HCT116 (cell line): ENCODE results near the gene SIAE.

ENCODE experiments used
- EGR1 ChIP-seq: IDR thresholded peaks from 2 replicates; pipeline ENCODE4 v1.6.1; 2012; ENCODE audit warnings: low read depth
- ELF1 ChIP-seq: IDR thresholded peaks from 2 replicates; pipeline ENCODE4 v1.6.1; 2012; ENCODE audit warnings: low read depth, borderline replicate concordance
- FOSL1 ChIP-seq: IDR thresholded peaks from 2 replicates; pipeline ENCODE4 v1.6.1; 2012; ENCODE audit warnings: low read depth
- TF ChIP-seq, protein P1 (sequence below), 3 experiments: fragments of 200-600 bp in 1 of 3; sonication (generic) in 1 of 3; IDR thresholded peaks in 2 of 3; conservative IDR thresholded peaks in 1 of 3; 2 replicates each; pipeline ENCODE4 v1.5.1; 2012 to 2017; ENCODE audit warnings: low read depth in 2 of 3, low read length in 2 of 3, antibody characterized with exemption in 1 of 3, borderline replicate concordance in 1 of 3, control low read depth in 1 of 3, mild to moderate bottlenecking in 1 of 3, mixed read lengths in 1 of 3, mixed run types in 1 of 3, moderate library complexity in 1 of 3; ENCODE audit not compliant: insufficient read depth in 1 of 3
- TF ChIP-seq, protein P2 (sequence below): IDR thresholded peaks from 2 replicates; pipeline ENCODE4 v1.6.1; 2011; ENCODE audit warnings: mild to moderate bottlenecking, low read length, moderate library complexity; ENCODE audit not compliant: insufficient replicate concordance; ENCODE audit errors: extremely low read depth

DNA sequence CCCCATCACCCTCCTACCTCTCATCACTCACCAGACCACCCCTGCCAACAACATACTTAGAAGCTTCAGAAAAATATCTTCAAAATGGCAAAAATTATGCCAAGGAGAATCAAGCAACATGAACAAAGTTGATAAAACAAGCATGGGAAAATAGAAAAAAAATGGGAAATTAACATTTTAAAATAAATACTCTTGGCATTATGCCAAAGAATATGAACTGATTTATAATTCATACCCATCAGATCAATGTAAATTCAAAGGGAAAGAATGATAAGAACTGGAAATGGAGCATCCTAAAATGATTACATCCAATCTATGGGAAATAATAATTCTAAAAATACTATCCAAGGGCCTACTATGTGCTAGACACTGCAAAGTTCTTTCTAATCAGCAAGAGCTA, 12.0 kb downstream of the SIAE start:
- no peak for TF ChIP-seq EGR1
- TF ChIP-seq, protein P1, sequence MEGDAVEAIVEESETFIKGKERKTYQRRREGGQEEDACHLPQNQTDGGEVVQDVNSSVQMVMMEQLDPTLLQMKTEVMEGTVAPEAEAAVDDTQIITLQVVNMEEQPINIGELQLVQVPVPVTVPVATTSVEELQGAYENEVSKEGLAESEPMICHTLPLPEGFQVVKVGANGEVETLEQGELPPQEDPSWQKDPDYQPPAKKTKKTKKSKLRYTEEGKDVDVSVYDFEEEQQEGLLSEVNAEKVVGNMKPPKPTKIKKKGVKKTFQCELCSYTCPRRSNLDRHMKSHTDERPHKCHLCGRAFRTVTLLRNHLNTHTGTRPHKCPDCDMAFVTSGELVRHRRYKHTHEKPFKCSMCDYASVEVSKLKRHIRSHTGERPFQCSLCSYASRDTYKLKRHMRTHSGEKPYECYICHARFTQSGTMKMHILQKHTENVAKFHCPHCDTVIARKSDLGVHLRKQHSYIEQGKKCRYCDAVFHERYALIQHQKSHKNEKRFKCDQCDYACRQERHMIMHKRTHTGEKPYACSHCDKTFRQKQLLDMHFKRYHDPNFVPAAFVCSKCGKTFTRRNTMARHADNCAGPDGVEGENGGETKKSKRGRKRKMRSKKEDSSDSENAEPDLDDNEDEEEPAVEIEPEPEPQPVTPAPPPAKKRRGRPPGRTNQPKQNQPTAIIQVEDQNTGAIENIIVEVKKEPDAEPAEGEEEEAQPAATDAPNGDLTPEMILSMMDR (IDR thresholded peaks at IDR 0.05 in 2 of 3, conservative IDR thresholded peaks at IDR 0.05 in 1 of 3; ENCODE audit: borderline replicate concordance in 1 of 3, insufficient read depth in 1 of 3, low read depth in 2 of 3, low read length in 2 of 3): no peak
- no peak for TF ChIP-seq ELF1
- no peak for TF ChIP-seq FOSL1
- TF ChIP-seq, protein P2, sequence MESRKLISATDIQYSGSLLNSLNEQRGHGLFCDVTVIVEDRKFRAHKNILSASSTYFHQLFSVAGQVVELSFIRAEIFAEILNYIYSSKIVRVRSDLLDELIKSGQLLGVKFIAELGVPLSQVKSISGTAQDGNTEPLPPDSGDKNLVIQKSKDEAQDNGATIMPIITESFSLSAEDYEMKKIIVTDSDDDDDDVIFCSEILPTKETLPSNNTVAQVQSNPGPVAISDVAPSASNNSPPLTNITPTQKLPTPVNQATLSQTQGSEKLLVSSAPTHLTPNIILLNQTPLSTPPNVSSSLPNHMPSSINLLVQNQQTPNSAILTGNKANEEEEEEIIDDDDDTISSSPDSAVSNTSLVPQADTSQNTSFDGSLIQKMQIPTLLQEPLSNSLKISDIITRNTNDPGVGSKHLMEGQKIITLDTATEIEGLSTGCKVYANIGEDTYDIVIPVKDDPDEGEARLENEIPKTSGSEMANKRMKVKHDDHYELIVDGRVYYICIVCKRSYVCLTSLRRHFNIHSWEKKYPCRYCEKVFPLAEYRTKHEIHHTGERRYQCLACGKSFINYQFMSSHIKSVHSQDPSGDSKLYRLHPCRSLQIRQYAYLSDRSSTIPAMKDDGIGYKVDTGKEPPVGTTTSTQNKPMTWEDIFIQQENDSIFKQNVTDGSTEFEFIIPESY: no peak
